ENCODE results near the gene CDK5R2. TPM values are rescaled to one million over a fixed set of nuclear protein-coding genes. Genes with fewer than 3 reads are reported as not detected.

The CDK5R2 gene
- total RNA-seq, 1 donor from 2014 or later = 0.75 TPM

DNA sequence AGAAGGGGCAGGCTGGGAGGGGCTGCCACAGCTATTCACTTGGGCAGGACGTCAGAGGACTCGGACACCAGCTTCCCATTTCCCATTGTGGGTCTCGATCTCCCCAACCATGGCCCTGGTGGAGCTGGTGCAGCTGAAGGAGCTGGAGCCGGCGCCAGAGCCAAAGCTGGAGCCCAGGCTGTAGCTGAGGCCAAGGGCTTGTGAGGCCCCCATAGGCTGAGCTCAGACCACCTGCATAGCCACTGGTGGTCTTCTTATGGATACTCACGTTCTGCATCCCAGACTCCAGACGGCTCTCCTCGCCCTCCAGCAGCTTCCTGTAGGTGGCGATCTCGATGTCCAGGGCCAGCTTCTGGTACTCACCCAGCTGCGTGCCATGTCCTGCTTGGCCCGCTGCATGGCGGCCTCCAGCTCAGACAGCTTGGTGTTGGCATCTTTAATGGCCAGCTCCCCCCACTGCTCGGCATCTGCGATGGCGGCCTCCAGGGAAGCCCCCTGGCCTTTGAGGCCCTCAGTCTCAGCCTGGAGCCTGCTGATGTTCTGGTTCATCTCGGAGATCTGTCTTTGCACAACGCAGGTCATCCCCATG is 6.0 kb upstream of the CDK5R2 start:
- H3K27me3 ChIP-seq (ENCODE audit: insufficient read depth, low read length) = peaks cover 31% of the 10 kb centered on the region
- peaks cover 2% of the 10 kb centered on the region for H3K9me3 Mint-ChIP-seq (ENCODE audit: unreplicated experiment)
- H3K36me3 Mint-ChIP-seq (ENCODE audit: low read depth, unreplicated experiment) = no peaks in the 10 kb centered on the region
- no peak overlapping the region for H3K4me3 Mint-ChIP-seq (ENCODE audit: unreplicated experiment)
- no peak overlapping the region for H3K27ac Mint-ChIP-seq (ENCODE audit: unreplicated experiment)
- no peaks in the 10 kb centered on the region for H4K20me1 ChIP-seq (ENCODE audit: insufficient read depth, low read length)
- H3K36me3 ChIP-seq (ENCODE audit: insufficient read depth, low read length) = no peaks in the 10 kb centered on the region
- no peak overlapping the region for H3K4me2 ChIP-seq (ENCODE audit: low read length)
- DNase-seq (ENCODE audit: low read depth) (no peak), FAIRE-seq (no peak)
- no peaks in the 10 kb centered on the region for H3K4me1 ChIP-seq (ENCODE audit: insufficient read depth, low read length)
- no peaks in the 10 kb centered on the region for H3K79me2 ChIP-seq (ENCODE audit: insufficient read depth, low read length)
- no peaks in the 10 kb centered on the region for H3K4me1 Mint-ChIP-seq (ENCODE audit: low read depth, unreplicated experiment)
- H3K9me3 ChIP-seq (ENCODE audit: insufficient read depth, low read depth, low read length) = no peaks in the 10 kb centered on the region
- TF ChIP-seq, protein P1, sequence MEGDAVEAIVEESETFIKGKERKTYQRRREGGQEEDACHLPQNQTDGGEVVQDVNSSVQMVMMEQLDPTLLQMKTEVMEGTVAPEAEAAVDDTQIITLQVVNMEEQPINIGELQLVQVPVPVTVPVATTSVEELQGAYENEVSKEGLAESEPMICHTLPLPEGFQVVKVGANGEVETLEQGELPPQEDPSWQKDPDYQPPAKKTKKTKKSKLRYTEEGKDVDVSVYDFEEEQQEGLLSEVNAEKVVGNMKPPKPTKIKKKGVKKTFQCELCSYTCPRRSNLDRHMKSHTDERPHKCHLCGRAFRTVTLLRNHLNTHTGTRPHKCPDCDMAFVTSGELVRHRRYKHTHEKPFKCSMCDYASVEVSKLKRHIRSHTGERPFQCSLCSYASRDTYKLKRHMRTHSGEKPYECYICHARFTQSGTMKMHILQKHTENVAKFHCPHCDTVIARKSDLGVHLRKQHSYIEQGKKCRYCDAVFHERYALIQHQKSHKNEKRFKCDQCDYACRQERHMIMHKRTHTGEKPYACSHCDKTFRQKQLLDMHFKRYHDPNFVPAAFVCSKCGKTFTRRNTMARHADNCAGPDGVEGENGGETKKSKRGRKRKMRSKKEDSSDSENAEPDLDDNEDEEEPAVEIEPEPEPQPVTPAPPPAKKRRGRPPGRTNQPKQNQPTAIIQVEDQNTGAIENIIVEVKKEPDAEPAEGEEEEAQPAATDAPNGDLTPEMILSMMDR (IDR thresholded peaks at IDR 0.05; ENCODE audit: insufficient read depth, low read depth, low read length) = no peak
- TF ChIP-seq EZH2 (IDR thresholded peaks at IDR 0.05; ENCODE audit: insufficient read depth, low read length) = no peak
- no peak overlapping the region for H3K9ac ChIP-seq (ENCODE audit: low read length)
- H2AFZ ChIP-seq (ENCODE audit: low read depth, low read length) = no peak overlapping the region
- H3K27me3 Mint-ChIP-seq (ENCODE audit: low read depth, unreplicated experiment) = peaks cover 67% of the 10 kb centered on the region
- H3K4me3 ChIP-seq (ENCODE audit: insufficient read depth, low read depth, low read length) = no peak overlapping the region
- H3K27ac ChIP-seq (ENCODE audit: low read depth, low read length) = no peak overlapping the region

DNA sequence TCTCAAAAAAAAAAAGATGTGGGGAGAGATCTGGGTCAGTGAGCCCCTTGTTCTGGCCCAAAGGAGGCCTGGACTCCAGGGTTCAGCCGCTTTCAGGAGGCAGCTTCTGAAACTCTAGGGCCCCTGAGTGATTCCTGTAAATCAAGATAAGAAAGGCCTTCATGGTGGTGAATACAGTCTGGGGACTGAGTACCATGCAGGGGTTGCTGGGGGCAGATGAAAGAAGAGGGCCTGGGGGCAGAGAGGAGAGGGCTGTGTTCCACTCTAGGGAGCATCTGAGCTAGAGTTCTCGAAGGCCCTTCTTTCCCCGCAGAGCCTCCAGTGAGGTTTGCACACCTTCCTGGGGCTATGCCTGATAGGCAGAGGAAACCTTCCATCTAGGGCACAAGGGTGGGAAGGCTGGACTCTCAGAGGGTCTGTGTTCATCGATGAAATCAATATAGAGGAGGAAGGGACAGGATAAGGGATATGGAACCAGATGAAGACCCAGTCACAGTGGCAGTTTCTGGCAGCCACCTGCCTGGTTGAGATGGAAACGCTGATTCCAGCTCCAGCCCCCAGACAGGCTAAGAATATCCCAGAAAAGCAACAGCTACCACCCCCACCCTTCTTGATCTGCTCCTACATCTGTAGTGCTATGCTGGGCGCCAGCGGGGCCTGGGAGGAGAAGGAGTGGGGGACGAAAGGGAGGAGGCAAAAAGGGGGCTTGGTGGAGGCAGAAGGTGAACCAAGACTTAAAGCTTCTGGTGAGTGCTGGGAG is 4.7 kb upstream of the CDK5R2 start:
- H3K36me3 Mint-ChIP-seq (ENCODE audit: low read depth, unreplicated experiment) = no peaks in the 10 kb centered on the region
- no peak overlapping the region for H3K27ac Mint-ChIP-seq (ENCODE audit: unreplicated experiment)
- H2AFZ ChIP-seq (ENCODE audit: low read depth, low read length) = no peak overlapping the region
- peaks cover 2% of the 10 kb centered on the region for H3K9me3 Mint-ChIP-seq (ENCODE audit: unreplicated experiment)
- TF ChIP-seq, protein P1 (IDR thresholded peaks at IDR 0.05; ENCODE audit: insufficient read depth, low read depth, low read length) = no peak
- no peak for TF ChIP-seq EZH2 (IDR thresholded peaks at IDR 0.05; ENCODE audit: insufficient read depth, low read length)
- peaks cover 74% of the 10 kb centered on the region for H3K27me3 Mint-ChIP-seq (ENCODE audit: low read depth, unreplicated experiment)
- peaks cover 2% of the 10 kb centered on the region for H3K4me1 Mint-ChIP-seq (ENCODE audit: low read depth, unreplicated experiment)
- no peak overlapping the region for H3K27ac ChIP-seq (ENCODE audit: low read depth, low read length)
- H3K4me1 ChIP-seq (ENCODE audit: insufficient read depth, low read length) = peaks cover 3% of the 10 kb centered on the region
- no peak overlapping the region for H3K4me3 ChIP-seq (ENCODE audit: insufficient read depth, low read depth, low read length)
- H3K9ac ChIP-seq (ENCODE audit: low read length) = no peak overlapping the region
- no peaks in the 10 kb centered on the region for H4K20me1 ChIP-seq (ENCODE audit: insufficient read depth, low read length)
- H3K4me2 ChIP-seq (ENCODE audit: low read length) = no peak overlapping the region
- no peaks in the 10 kb centered on the region for H3K9me3 ChIP-seq (ENCODE audit: insufficient read depth, low read depth, low read length)
- H3K27me3 ChIP-seq (ENCODE audit: insufficient read depth, low read length) = peaks cover 39% of the 10 kb centered on the region
- DNase-seq (ENCODE audit: low read depth) (no peak), FAIRE-seq (no peak)
- no peaks in the 10 kb centered on the region for H3K36me3 ChIP-seq (ENCODE audit: insufficient read depth, low read length)
- H3K79me2 ChIP-seq (ENCODE audit: insufficient read depth, low read length) = no peaks in the 10 kb centered on the region
- H3K4me3 Mint-ChIP-seq (ENCODE audit: unreplicated experiment) = no peak overlapping the region

DNA sequence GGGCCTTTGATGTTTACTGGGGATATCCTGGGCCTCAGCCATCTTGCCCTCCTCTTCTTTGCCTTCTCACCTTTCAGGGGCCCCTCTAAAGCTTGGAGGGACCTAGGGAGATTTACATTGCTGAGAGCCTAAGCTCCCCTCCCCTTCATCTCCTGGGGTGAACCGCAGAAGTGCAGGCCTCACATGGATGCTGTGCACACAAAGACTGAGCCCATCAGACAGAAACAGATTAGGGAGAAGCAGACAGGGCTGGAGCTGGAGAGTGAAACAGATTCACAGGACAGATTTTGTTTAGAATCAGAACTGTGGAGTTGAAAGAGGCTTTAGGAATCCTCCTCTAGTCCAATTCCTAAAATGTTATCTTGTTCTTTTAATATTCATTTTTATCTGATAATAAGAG is 3.4 kb upstream of the CDK5R2 start:
- FAIRE-seq (no peak), DNase-seq (ENCODE audit: low read depth) (no peak)
- Histone ChIP-seq H4K20me1 (ENCODE audit: insufficient read depth, low read length) (peaks cover under 1% of the 10 kb centered on the region), H3K9me3 (ENCODE audit: insufficient read depth, low read depth, low read length) (no peaks in the 10 kb centered on the region), H2AFZ (ENCODE audit: low read depth, low read length) (no peak overlapping the region), H3K36me3 (ENCODE audit: insufficient read depth, low read length) (no peaks in the 10 kb centered on the region), H3K27ac (ENCODE audit: low read depth, low read length) (no peak overlapping the region), H3K79me2 (ENCODE audit: insufficient read depth, low read length) (no peaks in the 10 kb centered on the region), H3K9ac (ENCODE audit: low read length) (no peak overlapping the region), H3K4me2 (ENCODE audit: low read length) (no peak overlapping the region), H3K27me3 (ENCODE audit: insufficient read depth, low read length) (peaks cover 44% of the 10 kb centered on the region), H3K4me1 (ENCODE audit: insufficient read depth, low read length) (peaks cover 3% of the 10 kb centered on the region), H3K4me3 (ENCODE audit: insufficient read depth, low read depth, low read length) (no peak overlapping the region)
- Mint-ChIP-seq H3K27ac (ENCODE audit: unreplicated experiment) (no peak overlapping the region), H3K36me3 (ENCODE audit: low read depth, unreplicated experiment) (no peaks in the 10 kb centered on the region), H3K4me3 (ENCODE audit: unreplicated experiment) (no peak overlapping the region), H3K9me3 (ENCODE audit: unreplicated experiment) (peaks cover 2% of the 10 kb centered on the region), H3K4me1 (ENCODE audit: low read depth, unreplicated experiment) (peaks cover 2% of the 10 kb centered on the region), H3K27me3 (ENCODE audit: low read depth, unreplicated experiment) (peaks cover 69% of the 10 kb centered on the region)
- TF ChIP-seq EZH2 (IDR thresholded peaks at IDR 0.05; ENCODE audit: insufficient read depth, low read length) = no peak
- TF ChIP-seq, protein P1 (IDR thresholded peaks at IDR 0.05; ENCODE audit: insufficient read depth, low read depth, low read length) = no peak
